HG03135 (cell line): ENCODE measurements around the gene OR13A1.
"Not testable (repeated sequence)": the region's sequence is repeated elsewhere in the genome, so short reads cannot be mapped to it uniquely, and the experiment has no call there.

Source experiments
- ATAC-seq: cut with Tn5 transposase; IDR thresholded peaks from one replicate; pipeline ENCODE4 v1.9.1; 2021; ENCODE audit warnings: mild to moderate bottlenecking, moderate library complexity; ENCODE audit not compliant: unreplicated experiment

Gene OR13A1, protein sequence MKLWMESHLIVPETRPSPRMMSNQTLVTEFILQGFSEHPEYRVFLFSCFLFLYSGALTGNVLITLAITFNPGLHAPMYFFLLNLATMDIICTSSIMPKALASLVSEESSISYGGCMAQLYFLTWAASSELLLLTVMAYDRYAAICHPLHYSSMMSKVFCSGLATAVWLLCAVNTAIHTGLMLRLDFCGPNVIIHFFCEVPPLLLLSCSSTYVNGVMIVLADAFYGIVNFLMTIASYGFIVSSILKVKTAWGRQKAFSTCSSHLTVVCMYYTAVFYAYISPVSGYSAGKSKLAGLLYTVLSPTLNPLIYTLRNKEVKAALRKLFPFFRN

DNA sequence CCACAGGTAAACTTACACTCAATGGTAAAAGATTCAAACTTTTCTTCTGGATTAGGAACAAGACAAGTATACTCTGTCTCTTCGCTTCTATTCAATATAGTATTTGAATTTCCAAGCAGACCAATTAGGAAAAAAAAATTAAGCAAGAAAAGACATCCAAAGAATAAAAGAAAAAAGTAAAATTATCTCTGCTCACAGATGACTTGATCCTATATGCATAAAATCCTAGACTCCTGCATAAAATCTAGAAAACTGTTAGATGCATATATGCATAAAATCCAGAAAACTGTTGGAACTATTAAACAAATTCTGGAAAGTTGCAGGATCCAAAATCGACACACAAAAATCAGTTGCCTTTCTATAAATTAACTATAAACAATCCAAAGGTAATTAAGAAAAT is at the start of gene OR13A1:
Gene OR13A1, minus strand, starts transcription at position 101 of the 400 bp plus-strand sequence. CDS start 11,186 bp downstream, outside the sequence.
- no peak for ATAC-seq

GRCh38 chr10:45361983-45362799 is 46.8 kb upstream of the OR13A1 start:
- ATAC-seq, result not testable (repeated sequence)

- not testable (repeated sequence) for ATAC-seq
These were observed 43.6 kb upstream of the OR13A1 start for GRCh38 chr10:45358961-45359360.

DNA sequence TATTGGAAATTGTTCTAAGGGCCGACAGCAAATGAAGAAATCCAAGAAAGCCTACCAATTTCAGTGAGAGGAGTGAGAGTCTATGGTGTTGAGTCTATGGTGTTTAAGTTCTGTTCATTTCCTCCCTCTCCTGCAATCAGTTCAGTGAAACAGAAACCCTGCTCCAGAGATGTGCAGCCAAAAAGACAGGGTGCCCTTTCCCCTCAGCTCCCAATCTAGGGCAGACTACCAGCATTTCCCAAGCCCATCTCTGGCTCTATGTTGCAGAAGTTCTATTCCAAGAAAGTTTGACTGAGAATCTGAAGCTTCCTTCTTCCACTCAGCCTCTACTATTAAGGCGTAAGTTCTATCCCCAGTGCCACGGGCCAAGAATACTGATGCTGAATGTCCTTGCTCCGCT is 40.1 kb upstream of the OR13A1 start:
- no peak for ATAC-seq

DNA sequence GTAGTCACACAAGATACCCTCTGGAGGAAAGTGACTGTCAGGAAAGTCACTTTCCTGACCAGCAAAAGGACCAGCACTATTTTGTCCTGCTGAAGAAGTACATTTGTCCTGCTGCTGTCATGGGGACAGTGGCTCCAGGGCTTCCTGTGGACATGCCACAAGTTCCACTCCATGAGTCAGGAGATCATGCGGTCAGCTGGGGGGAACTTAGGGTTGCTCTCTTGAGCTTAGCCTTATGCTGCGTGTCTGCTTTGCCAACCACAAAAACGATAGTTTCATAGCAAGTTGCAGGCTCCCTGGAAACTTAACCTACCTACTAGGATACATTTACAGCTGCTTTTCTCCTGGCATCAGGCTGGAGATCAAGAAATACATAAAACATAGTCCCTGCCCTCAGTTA is 38.9 kb upstream of the OR13A1 start:
- ATAC-seq, result no peak

DNA sequence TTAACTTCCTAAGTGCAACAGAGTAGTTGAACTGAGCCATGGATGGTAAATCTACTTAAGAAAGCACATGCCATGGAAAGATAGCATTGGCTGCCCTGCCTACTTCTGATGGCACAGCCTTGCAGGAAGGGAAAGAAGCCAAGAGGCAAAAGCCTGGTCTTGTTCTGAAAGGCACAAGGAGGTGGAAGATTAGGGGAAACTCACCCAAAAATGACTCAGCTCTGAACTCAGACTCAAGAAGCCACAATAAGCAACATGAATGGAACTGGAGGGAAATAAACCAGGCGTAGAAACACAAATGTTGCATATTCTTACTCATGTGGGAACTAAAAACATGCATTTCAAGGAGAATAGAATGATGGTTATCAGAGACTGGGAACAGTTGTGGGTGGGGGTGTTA is 37.8 kb upstream of the OR13A1 start:
- no peak for ATAC-seq

DNA sequence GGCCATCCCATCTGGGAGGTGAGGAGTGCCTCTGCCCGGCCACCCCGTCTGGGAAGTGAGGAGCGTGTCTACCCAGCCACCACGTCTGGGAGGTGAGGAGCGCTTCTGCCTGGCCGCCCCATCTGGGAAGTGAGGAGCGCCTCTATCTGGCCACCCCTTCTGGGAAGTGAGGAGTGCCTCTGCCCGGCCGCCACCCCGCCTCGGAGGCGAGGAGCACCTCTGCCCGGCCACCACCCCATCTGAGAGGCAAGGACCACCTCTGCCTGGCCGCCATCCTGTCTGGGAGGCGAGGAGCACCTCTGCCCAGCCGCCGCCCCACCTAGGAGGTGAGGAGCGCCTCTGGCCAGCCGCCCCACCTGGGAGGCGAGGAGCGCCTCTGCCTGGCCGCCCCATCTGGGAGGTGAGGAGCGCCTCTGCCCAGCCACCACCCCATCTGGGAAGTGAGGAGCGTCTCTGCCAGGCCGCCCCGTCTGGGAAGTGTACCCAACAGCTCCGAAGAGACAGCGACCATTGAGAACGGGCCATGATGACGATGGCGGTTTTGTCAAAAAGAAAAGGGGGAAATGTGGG is 32.9 kb upstream of the OR13A1 start:
- ATAC-seq, result not testable (repeated sequence)

GRCh38 chr10:45347464-45347863 is 32.1 kb upstream of the OR13A1 start:
- ATAC-seq, result not testable (repeated sequence)

DNA sequence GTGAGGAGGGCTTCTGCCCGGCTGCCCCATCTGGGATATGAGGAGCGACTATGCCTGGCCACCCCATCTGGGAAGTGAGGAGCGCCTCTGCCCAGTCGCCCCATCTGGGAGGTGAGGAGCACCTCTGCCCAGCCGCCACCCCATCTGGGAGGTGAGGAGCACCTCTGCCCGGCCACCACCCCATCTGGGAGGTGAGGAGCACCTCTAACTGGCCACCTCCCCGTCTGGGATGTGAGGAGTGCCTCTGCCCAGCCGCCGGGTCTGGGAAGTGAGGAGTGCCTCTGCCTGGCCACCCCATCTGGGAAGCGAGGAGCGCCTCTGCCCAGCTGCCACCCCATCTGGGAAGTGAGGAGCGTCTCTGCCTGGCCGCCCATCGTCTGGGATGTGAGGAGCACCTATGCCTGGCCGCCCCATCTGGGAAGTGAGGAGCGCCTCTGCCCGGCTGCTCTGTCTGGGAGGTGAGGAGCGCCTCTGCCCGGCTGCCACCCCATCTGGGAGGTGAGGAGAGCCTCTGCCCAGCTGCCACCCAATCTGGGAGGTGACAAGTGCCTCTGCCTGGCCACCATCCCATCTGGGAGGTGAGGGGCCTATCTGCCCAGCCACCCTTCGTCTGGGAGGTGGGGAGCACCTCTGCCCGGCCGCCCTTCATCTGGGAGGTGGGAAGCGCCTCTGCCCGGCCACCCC is 31.4 kb upstream of the OR13A1 start:
- not testable (repeated sequence) for ATAC-seq

DNA sequence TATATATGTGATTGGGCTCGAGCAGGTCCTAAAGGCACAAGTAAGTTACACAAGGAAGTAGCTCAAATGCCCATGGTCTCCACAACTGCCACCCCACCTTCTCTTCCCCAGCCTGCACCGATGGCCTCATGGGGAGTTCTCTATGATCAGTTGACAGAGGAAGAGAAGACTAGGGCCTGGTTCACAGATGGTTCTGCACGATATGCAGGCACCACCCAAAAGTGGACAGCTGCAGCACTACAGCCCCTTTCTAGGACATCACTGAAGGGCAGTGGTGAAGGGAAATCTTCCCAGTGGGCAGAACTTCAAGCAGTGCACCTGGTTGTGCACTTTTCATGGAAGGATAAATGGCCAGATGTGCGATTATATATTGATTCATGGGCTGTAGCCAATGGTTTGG is 25.0 kb upstream of the OR13A1 start:
- ATAC-seq, result not testable (repeated sequence)

- ATAC-seq, result no peak
These were observed 24.5 kb upstream of the OR13A1 start for GRCh38 chr10:45339894-45340293.

GRCh38 chr10:45331824-45332223 is 16.4 kb upstream of the OR13A1 start:
- not testable (repeated sequence) for ATAC-seq

DNA sequence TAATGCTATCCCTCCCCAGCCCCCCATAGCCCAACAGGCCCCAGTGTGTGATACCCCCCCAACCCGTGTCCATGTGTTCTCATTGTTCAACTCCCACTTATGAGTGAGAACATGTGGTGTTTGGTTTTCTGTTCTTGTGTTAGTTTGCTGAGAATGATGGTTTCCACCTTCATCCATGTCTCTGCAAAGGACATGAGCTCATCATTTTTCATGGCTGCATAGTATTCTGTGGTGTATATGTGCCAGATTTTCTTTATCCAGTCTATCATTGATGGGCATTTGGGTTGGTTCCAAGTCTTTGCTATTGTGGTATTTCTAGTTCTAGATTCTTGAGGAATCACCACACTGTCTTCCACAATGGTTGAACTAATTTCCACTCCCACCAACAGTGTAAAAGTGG is 11.5 kb upstream of the OR13A1 start:
- not testable (repeated sequence) for ATAC-seq

- no peak for ATAC-seq
These were observed 9.7 kb upstream of the OR13A1 start for GRCh38 chr10:45325116-45325515.

- ATAC-seq, result no peak
These were observed 4.3 kb upstream of the OR13A1 start for GRCh38 chr10:45319702-45320101.

- ATAC-seq, result no peak
These were observed 2.0 kb downstream of the OR13A1 start for GRCh38 chr10:45313264-45313873.

GRCh38 chr10:45308707-45309106 is 6.7 kb downstream of the OR13A1 start:
- ATAC-seq, result no peak

- ATAC-seq, result no peak
These were observed 12.8 kb downstream of the OR13A1 start for GRCh38 chr10:45302573-45302972.

DNA sequence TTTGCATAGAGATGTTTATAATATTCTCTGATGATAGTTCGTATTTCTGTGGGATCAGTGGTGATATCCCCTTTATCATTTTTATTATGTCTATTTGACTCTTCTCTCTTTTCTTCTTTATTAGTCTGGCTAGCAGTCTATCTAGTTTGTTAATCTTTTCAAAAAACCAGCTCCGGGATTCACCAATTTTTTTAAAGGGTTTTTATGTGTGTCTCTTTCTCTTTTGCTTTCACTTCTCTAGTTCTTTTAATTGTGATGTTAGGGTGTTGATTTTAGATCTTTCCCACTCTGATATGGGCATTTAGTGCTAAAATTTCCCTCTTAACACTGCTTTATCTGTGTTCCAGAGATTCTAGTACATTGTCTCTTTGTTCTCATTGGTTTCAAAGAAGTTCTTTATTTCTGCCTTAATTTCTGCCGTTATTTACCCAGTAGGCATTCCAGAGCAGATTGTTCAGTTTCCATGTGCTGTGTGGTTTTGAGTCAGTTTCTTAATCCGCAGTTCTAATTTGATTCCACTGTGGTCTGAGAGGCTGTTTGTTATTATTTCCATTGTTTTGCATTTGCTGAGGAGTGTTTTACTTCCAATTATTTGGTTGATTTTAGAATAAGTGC is 17.0 kb downstream of the OR13A1 start:
- ATAC-seq, result not testable (repeated sequence)

- ATAC-seq, result no peak
These were observed 20.7 kb downstream of the OR13A1 start for GRCh38 chr10:45294681-45295080.
